CD4-positive, CD25-positive, alpha-beta regulatory T cell (primary cell): Measurements from ENCODE around the gene SPOCK2. TPM values are rescaled to one million over a fixed set of nuclear protein-coding genes. Genes with fewer than 3 reads are reported as not detected.

Experiments used
- ATAC-seq, 2 donors: fragments of 150-1000 bp; cut with Tn5 transposase; one replicate each; pipeline ENCODE4 v1.10.0; 2021; ENCODE audit warnings: low read depth in 2 of 2, moderate number of reproducible peaks in 2 of 2, moderate library complexity in 1 of 2
- DNase-seq, 3 donors: peaks; one replicate each; pipeline versions ENCODE4 v3.0.0 to v3.0.0-alpha.2; 2012 to 2022; ENCODE audit warnings: mixed read lengths in 1 of 3
- H3K27ac ChIP-seq: one replicate; pipeline ENCODE4 v1.7.0; 2013; ENCODE audit warnings: mild to moderate bottlenecking, low read length; ENCODE audit not compliant: insufficient read depth, poor library complexity, severe bottlenecking
- H3K27me3 ChIP-seq: one replicate; pipeline ENCODE4 v1.7.0; 2013; ENCODE audit warnings: low read length; ENCODE audit not compliant: control insufficient read depth, insufficient read depth
- H3K36me3 ChIP-seq: one replicate; pipeline ENCODE4 v1.7.0; 2013; ENCODE audit warnings: mild to moderate bottlenecking, low read length, moderate library complexity; ENCODE audit not compliant: control insufficient read depth, insufficient read depth
- H3K4me1 ChIP-seq: 2 replicates; pipeline ENCODE4 v1.7.0; 2013; ENCODE audit warnings: mild to moderate bottlenecking, low read length; ENCODE audit not compliant: insufficient read depth, control insufficient read depth, poor library complexity, severe bottlenecking
- H3K4me3 ChIP-seq: one replicate; pipeline ENCODE4 v1.7.0; 2013; ENCODE audit warnings: low read depth, mild to moderate bottlenecking, low read length, moderate library complexity
- H3K9me3 ChIP-seq, 2 experiments: 1 replicate in 1 of 2; 2 replicates in 1 of 2; pipeline ENCODE4 v1.7.0; 2013; ENCODE audit warnings: low read length in 2 of 2, mild to moderate bottlenecking in 1 of 2, moderate library complexity in 1 of 2; ENCODE audit not compliant: control insufficient read depth in 2 of 2
- H3K27ac Mint-ChIP-seq, 3 donors: one replicate each; pipeline ENCODE4 v1.8.0; 2020 to 2022; ENCODE audit warnings: mild to moderate bottlenecking in 3 of 3, mixed read lengths in 3 of 3, moderate library complexity in 2 of 3
- H3K27me3 Mint-ChIP-seq: one replicate; pipeline ENCODE4 v1.8.0; 2022; ENCODE audit warnings: mild to moderate bottlenecking, mixed read lengths
- H3K36me3 Mint-ChIP-seq: one replicate; pipeline ENCODE4 v1.8.0; 2020; ENCODE audit warnings: mixed read lengths
- H3K4me1 Mint-ChIP-seq, 4 donors: one replicate each; pipeline ENCODE4 v1.8.0; 2020 to 2022; ENCODE audit warnings: mixed read lengths in 4 of 4, mild to moderate bottlenecking in 1 of 4
- H3K4me3 Mint-ChIP-seq, 4 donors: one replicate each; pipeline ENCODE4 v1.8.0; 2020 to 2022; ENCODE audit warnings: mild to moderate bottlenecking in 4 of 4, mixed read lengths in 4 of 4, moderate library complexity in 3 of 4
- H3K9me3 Mint-ChIP-seq, 7 donors: one replicate each; pipeline ENCODE4 v1.8.0; 2020 to 2022; ENCODE audit warnings: mixed read lengths in 7 of 7, mild to moderate bottlenecking in 3 of 7, moderate library complexity in 2 of 7
- polyA plus RNA-seq, 4 donors: library from polyadenylated mRNA; unstranded; fragments of 300-500 nt; fragmentation: Illumina TruSeq; gene quantifications; one replicate each; pipeline ENCODE4 v1.2.3, GENCODE V29; 2021
- total RNA-seq: library from RNA; stranded (reverse); gene quantifications from one replicate; pipeline ENCODE4 v1.2.3, GENCODE V29; 2022

The SPOCK2 gene
- total and polyA plus RNA-seq, 5 donors from 2014 or later = 221 to 683 (median 276) TPM

- H3K36me3 Mint-ChIP-seq = no peaks in the 10 kb centered on the region
- peak overlapping the region in 1 of 3 donors; percentile 1 for H3K27ac Mint-ChIP-seq
- H3K4me1 Mint-ChIP-seq = no peaks in the 10 kb centered on the region
- H3K36me3 ChIP-seq = no peaks in the 10 kb centered on the region
- H3K4me3 ChIP-seq = no peak overlapping the region
- H3K9me3 Mint-ChIP-seq = peaks cover 0 to 1% (median 0%) of the 10 kb centered on the region in 7 donors
- no peaks in the 10 kb centered on the region for H3K4me1 ChIP-seq
- no peak for ATAC-seq
- H3K27ac ChIP-seq = no peak overlapping the region
- H3K9me3 ChIP-seq = no peaks in the 10 kb centered on the region
- no peak for DNase-seq
- H3K27me3 ChIP-seq = peaks cover 2% of the 10 kb centered on the region
- peaks cover 49% of the 10 kb centered on the region for H3K27me3 Mint-ChIP-seq
- H3K4me3 Mint-ChIP-seq = no peak overlapping the region
Observed at GRCh38 chr10:72026278-72027111, 61.9 kb downstream of the SPOCK2 start.

GRCh38 chr10:72025832-72026231 lies 62.5 kb downstream of the SPOCK2 start:
- H3K27me3 Mint-ChIP-seq = peaks cover 44% of the 10 kb centered on the region

GRCh38 chr10:72025400-72025799 lies 63.0 kb downstream of the SPOCK2 start:
- peaks cover 3 to 7% (median 6%) of the 10 kb centered on the region in 4 donors for H3K4me1 Mint-ChIP-seq
- Histone ChIP-seq H3K27me3 (peaks cover 2% of the 10 kb centered on the region), H3K36me3 (no peaks in the 10 kb centered on the region), H3K4me3 (no peak overlapping the region), H3K9me3 (no peaks in the 10 kb centered on the region), H3K27ac (no peak overlapping the region), H3K4me1 (no peaks in the 10 kb centered on the region)
- peaks cover 43% of the 10 kb centered on the region for H3K27me3 Mint-ChIP-seq
- H3K36me3 Mint-ChIP-seq = no peaks in the 10 kb centered on the region
- no peak overlapping the region for H3K4me3 Mint-ChIP-seq
- ATAC-seq (no peak), DNase-seq (no peak)
- H3K9me3 Mint-ChIP-seq = peaks cover 0 to 1% (median 0%) of the 10 kb centered on the region in 7 donors
- H3K27ac Mint-ChIP-seq = no peak overlapping the region

More at GRCh38 chr10:72025832-72026231, 62.5 kb downstream of the SPOCK2 start:
- ATAC-seq (no peak), DNase-seq (no peak)
- Mint-ChIP-seq H3K36me3 (no peaks in the 10 kb centered on the region), H3K4me3 (no peak overlapping the region), H3K9me3 (peaks cover 0 to 1% (median 0%) of the 10 kb centered on the region in 7 donors), H3K4me1 (peaks cover 3 to 6% (median 6%) of the 10 kb centered on the region in 4 donors), H3K27ac (no peak overlapping the region)
- Histone ChIP-seq H3K4me3 (no peak overlapping the region), H3K4me1 (no peaks in the 10 kb centered on the region), H3K9me3 (no peaks in the 10 kb centered on the region), H3K27me3 (peaks cover 2% of the 10 kb centered on the region), H3K36me3 (no peaks in the 10 kb centered on the region), H3K27ac (no peak overlapping the region)

- Histone ChIP-seq H3K4me1 (no peaks in the 10 kb centered on the region), H3K4me3 (no peak overlapping the region), H3K27ac (no peak overlapping the region), H3K27me3 (peaks cover 2% of the 10 kb centered on the region), H3K9me3 (no peaks in the 10 kb centered on the region), H3K36me3 (no peaks in the 10 kb centered on the region)
- H3K4me3 Mint-ChIP-seq = no peak overlapping the region
- peak overlapping the region in 1 of 3 donors; percentile 3 for H3K27ac Mint-ChIP-seq
- peaks cover 43% of the 10 kb centered on the region for H3K27me3 Mint-ChIP-seq
- ATAC-seq (no peak), DNase-seq (no peak)
- peaks cover 3 to 7% (median 6%) of the 10 kb centered on the region in 4 donors for H3K4me1 Mint-ChIP-seq
- peaks cover 0 to 1% (median 0%) of the 10 kb centered on the region in 7 donors for H3K9me3 Mint-ChIP-seq
- H3K36me3 Mint-ChIP-seq = no peaks in the 10 kb centered on the region
Observed at GRCh38 chr10:72024596-72024995, 63.8 kb downstream of the SPOCK2 start.

GRCh38 chr10:72022228-72022627 lies 66.1 kb downstream of the SPOCK2 start:
- Histone ChIP-seq H3K9me3 (no peaks in the 10 kb centered on the region), H3K27me3 (peaks cover under 1% of the 10 kb centered on the region), H3K36me3 (no peaks in the 10 kb centered on the region), H3K4me1 (no peaks in the 10 kb centered on the region), H3K4me3 (no peak overlapping the region), H3K27ac (no peak overlapping the region)
- no peaks in the 10 kb centered on the region for H3K36me3 Mint-ChIP-seq
- H3K27me3 Mint-ChIP-seq = peaks cover 27% of the 10 kb centered on the region
- H3K4me3 Mint-ChIP-seq = no peak overlapping the region
- H3K4me1 Mint-ChIP-seq = peaks cover 3 to 7% (median 6%) of the 10 kb centered on the region in 4 donors
- ATAC-seq = no peak
- DNase-seq = no peak
- H3K27ac Mint-ChIP-seq = no peak overlapping the region
- peaks cover 0 to 1% (median 0%) of the 10 kb centered on the region in 7 donors for H3K9me3 Mint-ChIP-seq

- H3K4me1 ChIP-seq = no peaks in the 10 kb centered on the region
- no peak overlapping the region for H3K4me3 ChIP-seq
- peak overlapping the region in 1 of 3 donors; percentile 16 for H3K27ac Mint-ChIP-seq
- ATAC-seq (no peak), DNase-seq (peak in 1 of 3 donors; percentile 9)
- H3K9me3 ChIP-seq = no peaks in the 10 kb centered on the region
- H3K27me3 Mint-ChIP-seq = peaks cover 18% of the 10 kb centered on the region
- peaks cover 3 to 7% (median 6%) of the 10 kb centered on the region in 4 donors for H3K4me1 Mint-ChIP-seq
- no peak overlapping the region for H3K4me3 Mint-ChIP-seq
- peaks cover 0 to 1% (median 0%) of the 10 kb centered on the region in 7 donors for H3K9me3 Mint-ChIP-seq
- H3K36me3 ChIP-seq = no peaks in the 10 kb centered on the region
- H3K27me3 ChIP-seq = no peaks in the 10 kb centered on the region
- no peak overlapping the region for H3K27ac ChIP-seq
- no peaks in the 10 kb centered on the region for H3K36me3 Mint-ChIP-seq
Observed at GRCh38 chr10:72020914-72021809, 67.2 kb downstream of the SPOCK2 start.

- Mint-ChIP-seq H3K4me1 (peaks cover 3 to 7% (median 6%) of the 10 kb centered on the region in 4 donors), H3K9me3 (no peaks in the 10 kb centered on the region), H3K27ac (no peak overlapping the region), H3K36me3 (no peaks in the 10 kb centered on the region), H3K27me3 (peaks cover 15% of the 10 kb centered on the region), H3K4me3 (no peak overlapping the region)
- Histone ChIP-seq H3K27ac (no peak overlapping the region), H3K36me3 (no peaks in the 10 kb centered on the region), H3K9me3 (no peaks in the 10 kb centered on the region), H3K27me3 (no peaks in the 10 kb centered on the region), H3K4me1 (no peaks in the 10 kb centered on the region), H3K4me3 (no peak overlapping the region)
- DNase-seq = no peak
- ATAC-seq = no peak
Observed at GRCh38 chr10:72019085-72019876, 69.1 kb downstream of the SPOCK2 start.
